Mesothelial cell of epicardium (in vitro differentiated cells): ENCODE results near the gene CELF2. TPM values are rescaled to one million over a fixed set of nuclear protein-coding genes. Genes with fewer than 3 reads are reported as not detected.

Experiments
- DNase-seq, 2 experiments: peaks; one replicate each; pipeline ENCODE4 v3.0.0; 2021; ENCODE audit warnings: low spot score in 2 of 2; ENCODE audit not compliant: unreplicated experiment in 2 of 2
- H3K27ac Mint-ChIP-seq: 2 replicates; pipeline ENCODE4 v1.8.0; 2021; ENCODE audit warnings: mixed read lengths
- H3K27me3 Mint-ChIP-seq: 2 replicates; pipeline ENCODE4 v1.8.0; 2021; ENCODE audit warnings: low read depth, mixed read lengths
- H3K36me3 Mint-ChIP-seq: 2 replicates; pipeline ENCODE4 v1.8.0; 2021; ENCODE audit warnings: mixed read lengths
- H3K4me1 Mint-ChIP-seq: 2 replicates; pipeline ENCODE4 v1.8.0; 2021; ENCODE audit warnings: mixed read lengths
- H3K4me3 Mint-ChIP-seq: 2 replicates; pipeline ENCODE4 v1.8.0; 2021; ENCODE audit warnings: mild to moderate bottlenecking, moderate library complexity, mixed read lengths
- H3K9me3 Mint-ChIP-seq: 2 replicates; pipeline ENCODE4 v1.8.0; 2021; ENCODE audit warnings: mixed read lengths
- CTCF ChIP-seq: fragments of 200-600 bp; sonication (generic); IDR thresholded peaks from one replicate; pipeline ENCODE4 v1.5.0; 2021; ENCODE audit warnings: antibody characterized with exemption; ENCODE audit not compliant: unreplicated experiment
- total RNA-seq: library from RNA; stranded (reverse); gene quantifications from 3 replicates; pipeline ENCODE4 v1.2.1, GENCODE V29; 2021

Gene CELF2
- total RNA-seq, 1 donor from 2014 or later: 24.0 TPM

- peaks cover 4% of the 10 kb centered on the region for H3K4me1 Mint-ChIP-seq
- H3K36me3 Mint-ChIP-seq: peaks cover 4% of the 10 kb centered on the region
- DNase-seq: peak in 1 of 2 experiments; percentile 35
- H3K27ac Mint-ChIP-seq: no peak overlapping the region
- peaks cover 4% of the 10 kb centered on the region for H3K9me3 Mint-ChIP-seq
- no peaks in the 10 kb centered on the region for H3K27me3 Mint-ChIP-seq
- H3K4me3 Mint-ChIP-seq: no peak overlapping the region
- TF ChIP-seq CTCF: no peak
Measured at GRCh38 chr10:11297136-11297535, 279.5 kb downstream of the CELF2 start.

GRCh38 chr10:11298116-11298515 is 280.4 kb downstream of the CELF2 start:
- Mint-ChIP-seq H3K4me3 (no peak overlapping the region), H3K27ac (no peak overlapping the region), H3K27me3 (no peaks in the 10 kb centered on the region), H3K9me3 (peaks cover under 1% of the 10 kb centered on the region), H3K36me3 (no peaks in the 10 kb centered on the region), H3K4me1 (peaks cover 4% of the 10 kb centered on the region)
- TF ChIP-seq CTCF: no peak
- DNase-seq: no peak

- no peaks in the 10 kb centered on the region for H3K4me1 Mint-ChIP-seq
- no peak overlapping the region for H3K27ac Mint-ChIP-seq
- no peaks in the 10 kb centered on the region for H3K36me3 Mint-ChIP-seq
- no peak for DNase-seq
- no peaks in the 10 kb centered on the region for H3K27me3 Mint-ChIP-seq
- no peak overlapping the region for H3K4me3 Mint-ChIP-seq
- H3K9me3 Mint-ChIP-seq: peaks cover 3% of the 10 kb centered on the region
- TF ChIP-seq CTCF: no peak
Measured at GRCh38 chr10:11299125-11299524, 281.5 kb downstream of the CELF2 start.

- Mint-ChIP-seq H3K27ac (no peak overlapping the region), H3K36me3 (no peaks in the 10 kb centered on the region), H3K4me3 (no peak overlapping the region), H3K4me1 (no peaks in the 10 kb centered on the region), H3K27me3 (no peaks in the 10 kb centered on the region), H3K9me3 (peaks cover 8% of the 10 kb centered on the region)
- no peak for TF ChIP-seq CTCF
- DNase-seq: no peak
Measured at GRCh38 chr10:11300026-11300425, 282.4 kb downstream of the CELF2 start.

GRCh38 chr10:11300563-11300962 is 282.9 kb downstream of the CELF2 start:
- no peak for DNase-seq
- TF ChIP-seq CTCF: no peak
- Mint-ChIP-seq H3K27ac (no peak overlapping the region), H3K4me1 (no peaks in the 10 kb centered on the region), H3K27me3 (no peaks in the 10 kb centered on the region), H3K9me3 (peaks cover 9% of the 10 kb centered on the region), H3K4me3 (no peak overlapping the region), H3K36me3 (no peaks in the 10 kb centered on the region)

- no peaks in the 10 kb centered on the region for H3K27me3 Mint-ChIP-seq
- no peak for TF ChIP-seq CTCF
- H3K9me3 Mint-ChIP-seq: peaks cover 15% of the 10 kb centered on the region
- H3K36me3 Mint-ChIP-seq: no peaks in the 10 kb centered on the region
- H3K4me1 Mint-ChIP-seq: no peaks in the 10 kb centered on the region
- no peak for DNase-seq
- H3K27ac Mint-ChIP-seq: no peak overlapping the region
- no peak overlapping the region for H3K4me3 Mint-ChIP-seq
Measured at GRCh38 chr10:11301571-11302111, 284.0 kb downstream of the CELF2 start.
